Esophagus squamous epithelium (tissue), 4 donors: ENCODE results near the gene PIM1.

Source experiments
- POLR2A ChIP-seq, 4 donors: fragments of 450-650 bp; IDR thresholded peaks; one replicate each; pipeline ENCODE4 v1.6.1; 2017; ENCODE audit warnings: antibody characterized with exemption in 4 of 4, mild to moderate bottlenecking in 4 of 4, moderate library complexity in 3 of 4
- TF ChIP-seq, protein P1 (sequence below), 6 experiments: fragments of 450-650 bp in 4 of 6; fragments of 200-600 bp in 2 of 6; sonication (generic) in 2 of 6; IDR thresholded peaks; one replicate each; pipeline ENCODE4 v1.5.1; 2016 to 2019; ENCODE audit warnings: antibody characterized with exemption in 6 of 6, mild to moderate bottlenecking in 4 of 6, moderate library complexity in 4 of 6

- TF ChIP-seq, protein P1, sequence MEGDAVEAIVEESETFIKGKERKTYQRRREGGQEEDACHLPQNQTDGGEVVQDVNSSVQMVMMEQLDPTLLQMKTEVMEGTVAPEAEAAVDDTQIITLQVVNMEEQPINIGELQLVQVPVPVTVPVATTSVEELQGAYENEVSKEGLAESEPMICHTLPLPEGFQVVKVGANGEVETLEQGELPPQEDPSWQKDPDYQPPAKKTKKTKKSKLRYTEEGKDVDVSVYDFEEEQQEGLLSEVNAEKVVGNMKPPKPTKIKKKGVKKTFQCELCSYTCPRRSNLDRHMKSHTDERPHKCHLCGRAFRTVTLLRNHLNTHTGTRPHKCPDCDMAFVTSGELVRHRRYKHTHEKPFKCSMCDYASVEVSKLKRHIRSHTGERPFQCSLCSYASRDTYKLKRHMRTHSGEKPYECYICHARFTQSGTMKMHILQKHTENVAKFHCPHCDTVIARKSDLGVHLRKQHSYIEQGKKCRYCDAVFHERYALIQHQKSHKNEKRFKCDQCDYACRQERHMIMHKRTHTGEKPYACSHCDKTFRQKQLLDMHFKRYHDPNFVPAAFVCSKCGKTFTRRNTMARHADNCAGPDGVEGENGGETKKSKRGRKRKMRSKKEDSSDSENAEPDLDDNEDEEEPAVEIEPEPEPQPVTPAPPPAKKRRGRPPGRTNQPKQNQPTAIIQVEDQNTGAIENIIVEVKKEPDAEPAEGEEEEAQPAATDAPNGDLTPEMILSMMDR (IDR thresholded peaks at IDR 0.05): no peak
- no peak for TF ChIP-seq POLR2A (IDR thresholded peaks at IDR 0.05)
Observed at GRCh38 chr6:37190159-37190535, 20.2 kb downstream of the PIM1 start.
